OCI-M1 (cell line): Measurements from ENCODE around the gene ZNF726.
"Not testable (repeated sequence)": the region's sequence is repeated elsewhere in the genome, so short reads cannot be mapped to it uniquely, and the experiment has no call there.

Experiments used
- DNase-seq: peaks from one replicate; lab custom pipeline; 2025; lab: John Stamatoyannopoulos, UW

Gene ZNF726

GRCh38 chr19:23914402-23915286, at the start of gene ZNF726:
Gene ZNF726, plus strand, starts transcription at chr19:23914886. Its CDS starts 109 bp downstream, at chr19:23914995.
- DNase-seq: peak; percentile 95

DNA sequence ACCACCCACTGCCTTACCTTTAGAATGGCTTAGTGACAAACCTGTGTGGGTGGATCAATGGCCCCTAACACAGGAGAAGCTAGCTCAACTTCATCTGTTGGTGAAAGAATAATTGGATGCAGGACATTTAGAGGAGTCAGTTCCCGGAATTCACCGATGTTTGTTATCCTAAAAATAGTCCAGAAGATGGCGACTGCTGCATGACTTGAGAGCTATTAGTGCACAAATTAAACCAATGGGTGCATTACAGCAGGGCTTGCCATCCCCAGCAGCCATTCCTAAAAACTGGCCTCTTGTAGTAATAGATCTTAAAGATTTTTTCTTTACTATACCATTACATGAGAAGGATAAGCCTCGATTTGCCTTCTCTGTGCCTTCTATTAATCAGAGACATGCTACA, 46.8 kb upstream of the ZNF726 start:
- DNase-seq: peak; percentile 15

GRCh38 chr19:23868630-23869029, 46.1 kb upstream of the ZNF726 start:
- no peak for DNase-seq

DNA sequence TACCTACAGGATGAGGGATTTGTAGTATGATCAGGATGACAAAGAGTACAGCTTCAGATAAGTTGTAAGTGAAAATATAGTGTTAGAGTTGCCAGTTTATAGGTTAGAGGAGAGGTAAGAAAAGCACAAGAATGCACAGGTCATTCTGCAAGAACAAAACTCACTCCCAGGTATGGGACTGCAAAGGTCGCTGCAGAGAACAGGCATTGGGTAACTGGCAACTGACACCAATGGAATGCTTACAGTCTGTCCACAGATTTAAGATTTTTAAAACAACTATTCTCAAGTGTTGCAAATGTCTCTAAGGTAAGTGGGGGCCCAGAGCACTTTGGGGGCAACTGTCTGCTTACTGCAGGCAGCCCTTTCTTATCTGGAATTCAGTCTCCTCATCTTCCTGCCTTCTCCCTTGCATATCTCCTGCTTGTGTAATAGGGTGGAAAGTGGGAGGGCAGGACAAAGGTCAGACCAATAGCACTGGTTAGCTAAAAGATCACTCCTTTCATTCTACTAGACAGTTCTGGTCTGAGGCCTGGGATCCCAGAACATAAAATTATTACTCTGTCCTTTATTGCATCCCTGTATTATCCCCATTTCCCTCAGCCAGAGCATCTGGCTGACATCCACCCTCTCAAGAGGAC, 42.3 kb upstream of the ZNF726 start:
- no peak for DNase-seq

DNA sequence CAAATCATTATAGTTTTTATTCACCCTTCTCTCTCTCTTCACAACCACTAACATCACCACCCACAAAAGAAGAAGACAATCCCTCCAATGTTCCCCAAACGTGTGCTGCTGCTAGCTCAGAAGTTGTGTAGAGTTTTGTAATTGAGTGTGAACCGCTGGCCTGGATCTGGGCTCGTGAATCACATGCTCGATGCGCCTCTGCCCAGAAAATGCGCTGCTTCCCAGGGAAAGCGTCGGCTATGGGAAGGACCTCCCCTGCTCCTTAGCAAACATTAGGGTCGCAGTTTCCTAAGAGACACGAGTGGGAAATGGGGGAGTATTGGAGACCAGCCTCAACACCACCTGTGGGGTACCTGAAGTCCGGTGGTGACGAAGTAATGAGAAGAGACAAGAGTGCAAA, 38.4 kb upstream of the ZNF726 start:
- no peak for DNase-seq

DNA sequence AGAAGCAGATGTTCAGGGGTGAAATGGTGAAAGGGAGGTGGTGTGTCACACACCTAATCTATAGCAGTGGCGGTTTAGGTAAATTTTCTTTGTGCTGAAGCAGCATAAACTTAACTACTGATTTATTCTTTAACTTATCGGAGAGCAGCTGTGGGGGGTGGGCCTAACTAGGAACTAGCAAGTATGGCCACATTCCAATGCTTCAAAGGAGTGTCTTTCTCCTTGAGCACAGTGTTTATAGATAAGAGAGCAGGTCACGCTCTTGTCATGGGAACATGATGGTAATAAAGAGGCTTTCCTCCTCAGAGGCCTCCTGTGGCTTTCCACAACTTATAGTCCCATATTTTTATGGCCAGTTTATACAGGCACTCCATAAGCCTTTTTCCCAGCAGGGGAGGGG, 37.9 kb upstream of the ZNF726 start:
- DNase-seq: not testable (repeated sequence)

DNA sequence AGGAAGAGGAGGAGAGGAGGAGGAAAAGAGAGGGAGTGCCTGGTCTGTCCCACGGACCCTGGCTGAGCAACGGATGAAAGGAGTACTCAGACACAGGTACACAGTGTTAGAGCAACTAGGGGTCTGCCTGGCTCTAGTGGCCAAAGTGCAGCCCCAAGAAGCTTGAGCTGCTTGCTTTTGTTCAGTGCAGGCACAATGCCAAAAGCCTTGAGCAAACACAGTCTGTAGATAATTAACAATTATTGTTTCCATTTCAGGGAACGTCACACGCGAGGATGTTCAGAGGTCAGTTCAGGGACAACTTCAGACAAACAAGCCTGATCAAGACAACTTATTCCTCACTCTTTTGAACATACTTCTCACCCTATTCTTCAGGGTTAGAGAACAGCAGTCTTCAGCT, 32.2 kb upstream of the ZNF726 start:
- DNase-seq: peak; percentile 9

- no peak for DNase-seq
These were observed 30.3 kb upstream of the ZNF726 start for GRCh38 chr19:23884363-23884762.

GRCh38 chr19:23887642-23888041, 27.0 kb upstream of the ZNF726 start:
- no peak for DNase-seq

GRCh38 chr19:23896096-23896495, 18.6 kb upstream of the ZNF726 start:
- DNase-seq: not testable (repeated sequence)

DNA sequence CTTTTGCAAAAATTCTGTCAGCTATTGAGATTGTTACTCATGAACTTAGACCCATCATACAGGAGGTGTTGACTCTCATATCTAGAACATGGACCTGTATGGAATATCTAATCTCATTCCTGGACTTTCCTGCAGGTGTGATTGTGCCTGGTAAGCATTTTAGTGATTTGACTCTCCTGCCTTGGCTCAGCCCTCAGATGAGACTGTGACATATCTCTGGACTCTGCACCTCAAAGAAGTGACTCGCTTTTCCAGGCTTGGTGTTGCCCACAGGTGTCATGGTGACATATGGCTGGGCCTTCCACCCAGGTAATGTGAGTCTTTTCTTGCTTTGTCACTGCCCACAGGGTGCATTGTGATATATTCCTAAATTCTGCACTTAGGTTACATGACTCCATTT, 17.8 kb upstream of the ZNF726 start:
- DNase-seq: no peak

GRCh38 chr19:23901360-23901759, 13.3 kb upstream of the ZNF726 start:
- DNase-seq: no peak

DNA sequence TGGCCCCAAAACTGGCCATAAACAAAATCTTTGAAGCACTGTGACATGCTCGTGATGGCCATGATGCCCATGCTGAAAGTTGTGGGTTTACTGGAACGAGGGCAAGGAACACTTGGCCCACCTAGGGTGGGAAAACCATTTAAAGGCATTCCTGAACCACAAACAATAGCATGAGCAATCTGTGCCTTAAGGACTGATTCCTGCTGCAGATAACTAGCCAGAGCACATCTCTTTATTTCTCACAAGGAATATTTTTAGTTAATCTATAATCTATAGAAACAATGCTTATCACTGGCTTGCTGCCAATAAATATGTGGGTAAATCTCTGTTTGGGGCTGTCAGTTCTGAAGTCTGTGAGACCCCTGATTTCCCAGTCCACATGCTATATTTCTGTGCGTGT, 10.3 kb upstream of the ZNF726 start:
- no peak for DNase-seq

DNA sequence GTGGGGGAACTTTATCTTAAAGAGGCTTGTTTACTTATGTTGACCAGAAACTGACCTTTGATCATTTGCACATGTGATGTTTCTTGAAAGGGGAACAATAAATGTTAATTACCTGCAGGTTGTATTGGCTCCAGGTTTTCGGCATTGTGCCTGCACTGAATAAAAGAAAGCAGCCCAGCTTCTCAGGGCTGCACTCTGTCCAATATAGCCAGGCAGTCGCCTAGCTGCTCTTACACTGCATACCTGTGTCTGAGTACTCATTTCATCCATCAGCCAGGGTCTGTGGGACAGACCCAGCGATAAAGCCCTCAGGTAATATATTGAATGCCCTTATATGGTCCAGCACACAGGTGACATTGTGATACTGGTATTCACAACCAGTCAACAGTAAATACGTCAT, 8.9 kb upstream of the ZNF726 start:
- no peak for DNase-seq

- no peak for DNase-seq
These were observed 7.9 kb upstream of the ZNF726 start for GRCh38 chr19:23906835-23907234.

DNA sequence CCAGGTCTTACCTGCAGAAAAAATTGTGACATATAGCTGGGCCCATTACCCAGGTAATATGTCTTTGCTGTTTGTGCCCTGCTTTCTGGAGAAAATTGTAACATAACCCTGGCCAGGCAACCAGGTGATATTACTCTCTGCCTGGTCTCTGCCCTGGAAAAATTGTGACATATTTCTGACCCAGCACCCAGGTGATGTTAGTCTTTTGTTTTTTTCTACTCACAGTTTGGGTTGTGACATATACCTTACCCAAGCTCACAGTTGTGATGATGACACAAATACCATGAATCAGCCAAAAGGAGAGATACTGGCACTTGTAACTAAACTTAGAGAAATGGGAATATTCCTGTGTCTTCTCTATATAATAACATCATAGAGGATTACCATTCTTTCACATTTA, 6.5 kb upstream of the ZNF726 start:
- DNase-seq: no peak

DNA sequence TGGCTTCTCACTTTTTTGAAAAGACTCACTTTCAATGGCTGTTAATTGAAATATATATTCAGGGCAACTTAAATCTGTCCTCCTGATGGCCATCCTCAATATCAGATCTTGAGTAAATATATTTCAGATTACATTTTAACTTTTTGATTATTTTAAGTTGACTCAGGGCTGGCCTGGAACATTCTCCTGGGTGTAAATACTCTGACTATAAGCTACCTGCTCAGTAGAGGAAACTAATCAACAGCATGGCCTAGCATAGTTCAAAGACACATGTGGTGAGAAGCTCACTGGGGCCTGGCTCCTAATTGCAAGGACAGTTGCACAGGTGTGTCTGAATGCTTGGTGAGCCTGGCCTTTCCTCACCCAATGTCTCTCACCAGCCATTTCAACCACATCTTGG, 5.5 kb upstream of the ZNF726 start:
- no peak for DNase-seq

DNA sequence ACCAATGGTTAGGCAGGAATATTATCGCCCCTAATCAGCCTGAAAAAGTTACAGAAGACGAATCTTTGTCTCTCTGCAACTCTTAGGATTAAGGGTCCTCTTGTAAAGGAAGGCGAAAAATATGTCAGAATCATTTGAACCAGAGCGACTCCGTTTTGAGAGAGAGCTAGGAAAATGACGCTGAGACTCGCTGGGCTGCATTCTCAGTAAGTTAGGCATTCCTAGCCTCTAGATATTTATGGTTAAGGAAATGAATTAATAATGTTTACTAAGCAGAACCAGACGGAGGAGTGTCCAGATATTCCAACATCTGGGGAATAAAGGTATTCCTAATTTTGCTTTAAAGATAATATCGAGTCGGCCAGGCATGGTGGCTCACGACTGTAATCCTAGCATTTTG, 755 bp upstream of the ZNF726 start:
- no peak for DNase-seq

GRCh38 chr19:23916991-23917390, 2.3 kb downstream of the ZNF726 start:
- no peak for DNase-seq

- DNase-seq: no peak
These were observed 3.2 kb downstream of the ZNF726 start for GRCh38 chr19:23917856-23918255.

- DNase-seq: no peak
These were observed 10.6 kb downstream of the ZNF726 start for GRCh38 chr19:23925285-23925684.

GRCh38 chr19:23932878-23933277, 18.2 kb downstream of the ZNF726 start:
- no peak for DNase-seq

DNA sequence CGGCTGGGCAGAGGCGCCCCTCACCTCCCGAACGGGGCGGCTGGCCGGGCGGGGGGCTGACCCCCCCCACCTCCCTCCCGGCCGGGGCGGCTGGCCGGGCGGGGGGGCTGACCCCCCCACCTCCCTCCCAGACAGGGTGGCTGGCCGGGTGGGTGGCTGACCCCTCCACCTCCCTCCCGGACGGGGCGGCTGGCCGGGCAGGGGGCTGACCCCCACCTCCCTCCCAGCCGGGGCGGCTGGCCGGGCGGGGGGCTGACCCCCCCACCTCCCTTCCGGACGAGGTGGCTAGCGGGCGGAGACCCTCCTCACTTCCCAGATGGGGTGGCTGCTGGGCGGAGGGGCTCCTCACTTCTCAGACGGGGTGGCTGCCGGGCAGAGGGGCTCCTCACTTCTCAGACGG, 22.3 kb downstream of the ZNF726 start:
- DNase-seq: not testable (repeated sequence)

DNA sequence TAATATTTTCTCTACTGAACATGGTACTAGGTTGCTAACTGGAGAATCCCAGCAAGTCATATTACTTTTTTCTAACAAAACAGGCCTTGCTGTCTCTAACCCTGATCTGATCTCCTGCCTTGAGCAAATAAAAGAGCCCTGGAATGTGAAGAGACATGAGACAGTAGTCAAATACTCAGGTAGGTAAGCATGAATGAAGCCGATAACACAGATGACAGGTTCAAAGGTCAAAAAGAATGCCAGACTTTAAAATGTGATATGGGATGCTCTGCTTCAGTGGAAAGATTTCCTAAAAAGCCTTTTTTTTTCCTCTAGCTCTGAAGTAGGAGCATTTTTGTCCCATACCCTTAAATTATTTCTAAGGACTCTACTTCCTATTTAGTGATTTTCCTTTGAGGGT, 28.7 kb downstream of the ZNF726 start:
- DNase-seq: no peak
